Caco-2 (cell line): Measurements from ENCODE around the gene ITGAE. TPM values are rescaled to one million over a fixed set of nuclear protein-coding genes. Genes with fewer than 3 reads are reported as not detected.

Source experiments
- BruUV-seq: library from RNA; stranded (reverse); fragments of 400-500 nt; replicated peaks from 2 replicates; lab custom pipeline; 2021; lab: Mats Ljungman, UMichigan
- CTCF ChIA-PET: fragments of 300-600 bp; sonication (Branson Sonifier 250); formaldehyde crosslinking; loops from one replicate; lab custom pipeline; 2022; ENCODE audit warnings: antibody characterized with exemption; lab: Charles Lee
- POLR2A ChIA-PET: fragments of 300-600 bp; sonication (Branson Sonifier 250); formaldehyde crosslinking; loops from one replicate; lab custom pipeline; 2022; ENCODE audit warnings: antibody characterized with exemption; lab: Charles Lee
- DNase-seq, 2 experiments: peaks; one replicate each; pipeline versions ENCODE4 v3.0.0 to v3.0.0-alpha.2; 2020 to 2022
- H3K27me3 ChIP-seq: replicated peaks from 2 replicates; pipeline ENCODE4 v1.6.0; 2011; ENCODE audit warnings: low read length; ENCODE audit not compliant: control insufficient read depth, insufficient read depth
- H3K36me3 ChIP-seq: 2 replicates; pipeline ENCODE4 v1.5.1; 2011; ENCODE audit warnings: low read length; ENCODE audit not compliant: control insufficient read depth, insufficient read depth
- H3K4me1 ChIP-seq: fragments of 250-450 bp; sonication (Bioruptor Pico); 2 replicates; pipeline ENCODE4 v1.5.1; 2020; ENCODE audit warnings: mild to moderate bottlenecking
- H3K4me3 ChIP-seq: 2 replicates; pipeline ENCODE4 v1.5.1; 2011; ENCODE audit warnings: low read depth, mild to moderate bottlenecking, control low read depth, low read length
- H3K9me3 ChIP-seq: fragments of 250-450 bp; sonication (Bioruptor Pico); 2 replicates; pipeline ENCODE4 v1.5.1; 2020; ENCODE audit warnings: mild to moderate bottlenecking, moderate library complexity
- H3K27ac Mint-ChIP-seq: one replicate; pipeline ENCODE4 v1.8.0; 2022; ENCODE audit warnings: mixed read lengths; ENCODE audit not compliant: unreplicated experiment
- H3K27me3 Mint-ChIP-seq: one replicate; pipeline ENCODE4 v1.8.0; 2022; ENCODE audit warnings: mixed read lengths; ENCODE audit not compliant: insufficient read depth, unreplicated experiment
- H3K36me3 Mint-ChIP-seq: one replicate; pipeline ENCODE4 v1.8.0; 2022; ENCODE audit warnings: mild to moderate bottlenecking, mixed read lengths; ENCODE audit not compliant: insufficient read depth, unreplicated experiment
- H3K4me1 Mint-ChIP-seq: one replicate; pipeline ENCODE4 v1.8.0; 2022; ENCODE audit warnings: low read depth, mixed read lengths; ENCODE audit not compliant: unreplicated experiment
- H3K4me3 Mint-ChIP-seq: one replicate; pipeline ENCODE4 v1.8.0; 2022; ENCODE audit warnings: mild to moderate bottlenecking, moderate library complexity, mixed read lengths; ENCODE audit not compliant: unreplicated experiment
- H3K9me3 Mint-ChIP-seq: one replicate; pipeline ENCODE4 v1.8.0; 2022; ENCODE audit warnings: mixed read lengths; ENCODE audit not compliant: unreplicated experiment
- intact Hi-C: fragments of 100-400 bp; cut with micrococcal nuclease; formaldehyde crosslinking; loops from one replicate; pipeline ENCODE4 v1.10.0; 2022; ENCODE audit not compliant: unreplicated experiment
- total RNA-seq: library from RNA; stranded (reverse); gene quantifications from 2 replicates; pipeline ENCODE4 v1.2.3, GENCODE V29; 2022
- TF ChIP-seq, protein P1 (sequence below), 2 experiments: fragments of 200-600 bp in 1 of 2; IDR thresholded peaks; 1 replicate in 1 of 2; 2 replicates in 1 of 2; pipeline versions ENCODE4 v1.5.1 to v1.8.0; 2011 to 2022; ENCODE audit warnings: antibody characterized with exemption in 1 of 2, control low read depth in 1 of 2, inconsistent platforms in 1 of 2, low read depth in 1 of 2, low read length in 1 of 2, mild to moderate bottlenecking in 1 of 2, moderate library complexity in 1 of 2; ENCODE audit not compliant: insufficient read depth in 1 of 2, severe bottlenecking in 1 of 2, unreplicated experiment in 1 of 2

Gene ITGAE
- total RNA-seq, 1 experiment from 2014 or later: 12.8 TPM

DNA sequence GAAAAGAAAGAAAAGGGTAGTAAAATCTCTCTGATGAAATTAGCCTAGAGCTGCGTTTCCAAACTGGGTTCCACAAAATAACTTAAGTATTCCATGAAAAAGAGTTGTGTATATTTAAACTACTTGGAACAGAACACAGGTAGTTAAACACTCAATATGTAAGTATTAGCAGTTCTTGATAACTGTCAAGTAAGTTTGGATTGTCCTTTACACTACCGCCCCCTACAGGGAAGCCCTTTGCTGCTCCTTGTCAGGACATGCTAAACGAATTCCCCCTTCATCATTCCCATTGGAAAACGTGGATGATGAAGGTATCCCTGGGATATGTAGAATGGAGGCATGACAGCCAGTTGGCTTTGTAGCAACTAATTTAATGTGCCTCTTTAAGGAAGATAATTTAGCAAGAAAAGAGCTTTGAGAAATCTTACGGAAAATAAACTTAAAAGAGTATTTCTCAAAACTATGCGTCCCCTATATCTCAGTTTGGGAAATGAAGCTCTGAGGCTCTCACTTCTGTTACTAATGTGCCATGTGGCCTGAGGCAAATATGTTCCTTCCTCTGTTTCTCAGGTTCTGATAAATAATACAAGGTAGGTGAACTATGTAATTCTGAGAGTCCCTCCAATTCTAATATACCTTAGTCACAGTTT, 26.3 kb upstream of the ITGAE start:
- Histone ChIP-seq H3K4me1 (no peaks in the 10 kb centered on the region), H3K4me3 (no peak overlapping the region), H3K36me3 (no peaks in the 10 kb centered on the region), H3K27me3 (no peaks in the 10 kb centered on the region), H3K9me3 (no peaks in the 10 kb centered on the region)
- peak; percentile 41 to 53 for DNase-seq
- CTCF ChIA-PET: no interaction called here
- intact Hi-C loops: loop anchor here (1.0 kb wide), 1 partner anchor 90 kb away; no protein-coding TSS in a partner anchor
- H3K27me3 Mint-ChIP-seq: no peaks in the 10 kb centered on the region
- POLR2A ChIA-PET: interaction anchor here (0.6 kb wide), 1 partner anchor 17 kb away, joined by 5 read pairs; no protein-coding TSS in a partner anchor
- H3K36me3 Mint-ChIP-seq: peaks cover 44% of the 10 kb centered on the region
- H3K9me3 Mint-ChIP-seq: no peaks in the 10 kb centered on the region
- H3K4me1 Mint-ChIP-seq: no peaks in the 10 kb centered on the region
- no peak overlapping the region for H3K27ac Mint-ChIP-seq
- no TSS peak for BruUV-seq
- no peak overlapping the region for H3K4me3 Mint-ChIP-seq
- TF ChIP-seq, protein P1, sequence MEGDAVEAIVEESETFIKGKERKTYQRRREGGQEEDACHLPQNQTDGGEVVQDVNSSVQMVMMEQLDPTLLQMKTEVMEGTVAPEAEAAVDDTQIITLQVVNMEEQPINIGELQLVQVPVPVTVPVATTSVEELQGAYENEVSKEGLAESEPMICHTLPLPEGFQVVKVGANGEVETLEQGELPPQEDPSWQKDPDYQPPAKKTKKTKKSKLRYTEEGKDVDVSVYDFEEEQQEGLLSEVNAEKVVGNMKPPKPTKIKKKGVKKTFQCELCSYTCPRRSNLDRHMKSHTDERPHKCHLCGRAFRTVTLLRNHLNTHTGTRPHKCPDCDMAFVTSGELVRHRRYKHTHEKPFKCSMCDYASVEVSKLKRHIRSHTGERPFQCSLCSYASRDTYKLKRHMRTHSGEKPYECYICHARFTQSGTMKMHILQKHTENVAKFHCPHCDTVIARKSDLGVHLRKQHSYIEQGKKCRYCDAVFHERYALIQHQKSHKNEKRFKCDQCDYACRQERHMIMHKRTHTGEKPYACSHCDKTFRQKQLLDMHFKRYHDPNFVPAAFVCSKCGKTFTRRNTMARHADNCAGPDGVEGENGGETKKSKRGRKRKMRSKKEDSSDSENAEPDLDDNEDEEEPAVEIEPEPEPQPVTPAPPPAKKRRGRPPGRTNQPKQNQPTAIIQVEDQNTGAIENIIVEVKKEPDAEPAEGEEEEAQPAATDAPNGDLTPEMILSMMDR (IDR thresholded peaks at IDR 0.05; ENCODE audit: insufficient read depth in 1 of 2, low read depth in 1 of 2, low read length in 1 of 2, severe bottlenecking in 1 of 2, unreplicated experiment in 1 of 2): peak; percentile 15 to 40

DNA sequence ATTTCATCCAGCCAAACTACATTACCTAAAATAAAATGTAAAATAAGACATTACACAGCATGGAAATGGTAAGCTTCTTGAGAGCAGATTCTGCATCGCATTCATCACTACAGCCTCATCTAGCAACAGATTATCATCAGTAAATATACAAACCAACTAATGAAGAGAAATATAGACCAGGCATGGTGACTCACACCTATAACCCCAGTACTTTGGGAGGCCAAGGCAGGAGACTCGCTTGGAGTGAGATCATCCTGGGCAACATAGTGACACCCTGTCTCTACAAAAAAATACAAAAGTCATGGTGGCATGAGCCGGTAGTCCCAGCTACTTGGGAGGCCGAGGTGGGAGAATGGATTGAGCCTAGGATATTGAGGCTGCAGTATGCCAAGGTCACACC, 25.2 kb upstream of the ITGAE start:
- TF ChIP-seq, protein P1 (IDR thresholded peaks at IDR 0.05; ENCODE audit: insufficient read depth in 1 of 2, low read depth in 1 of 2, low read length in 1 of 2, severe bottlenecking in 1 of 2, unreplicated experiment in 1 of 2): no peak
- intact Hi-C loops: no loop called here

DNA sequence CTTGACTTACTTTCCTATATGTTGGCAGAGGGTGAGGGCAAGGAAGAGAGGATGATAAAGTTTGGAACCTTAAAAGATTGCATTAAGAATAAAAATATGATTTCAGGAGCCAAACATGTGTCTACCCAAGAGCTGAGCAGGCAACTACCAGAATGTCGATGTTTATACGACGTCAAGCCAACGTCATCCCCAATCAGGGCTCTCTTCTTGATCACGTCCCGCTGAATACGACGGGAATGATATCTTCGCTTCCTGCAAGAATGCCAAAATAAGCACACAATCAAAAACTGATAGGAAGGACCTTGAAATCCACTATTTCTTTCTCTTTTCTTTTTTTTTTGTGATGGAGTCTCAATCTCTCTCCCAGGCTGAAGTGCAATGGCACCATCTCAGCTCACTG, 20.1 kb upstream of the ITGAE start:
- no peaks in the 10 kb centered on the region for H3K9me3 ChIP-seq
- no peaks in the 10 kb centered on the region for H3K4me1 Mint-ChIP-seq
- ChIA-PET CTCF (no interaction called here), POLR2A (no interaction called here)
- no peaks in the 10 kb centered on the region for H3K27me3 Mint-ChIP-seq
- H3K36me3 Mint-ChIP-seq: peaks cover 51% of the 10 kb centered on the region
- no peaks in the 10 kb centered on the region for H3K36me3 ChIP-seq
- H3K27me3 ChIP-seq: no peaks in the 10 kb centered on the region
- TF ChIP-seq, protein P1 (IDR thresholded peaks at IDR 0.05; ENCODE audit: insufficient read depth in 1 of 2, low read depth in 1 of 2, low read length in 1 of 2, severe bottlenecking in 1 of 2, unreplicated experiment in 1 of 2): no peak
- no peaks in the 10 kb centered on the region for H3K9me3 Mint-ChIP-seq
- H3K4me1 ChIP-seq: no peaks in the 10 kb centered on the region
- no TSS peak for BruUV-seq
- H3K27ac Mint-ChIP-seq: no peak overlapping the region
- H3K4me3 ChIP-seq: no peak overlapping the region
- no peak for DNase-seq
- intact Hi-C loops: no loop called here
- no peak overlapping the region for H3K4me3 Mint-ChIP-seq

More for the DNA sequence above, 25.2 kb upstream of the ITGAE start:
- H3K4me1 Mint-ChIP-seq: no peaks in the 10 kb centered on the region
- POLR2A ChIA-PET: no interaction called here
- H3K9me3 Mint-ChIP-seq: no peaks in the 10 kb centered on the region
- DNase-seq: no peak
- no peaks in the 10 kb centered on the region for H3K27me3 Mint-ChIP-seq
- no peak overlapping the region for H3K27ac Mint-ChIP-seq
- Histone ChIP-seq H3K27me3 (no peaks in the 10 kb centered on the region), H3K9me3 (no peaks in the 10 kb centered on the region), H3K4me1 (no peaks in the 10 kb centered on the region), H3K36me3 (no peaks in the 10 kb centered on the region), H3K4me3 (no peak overlapping the region)
- CTCF ChIA-PET: no interaction called here
- no TSS peak for BruUV-seq
- H3K4me3 Mint-ChIP-seq: no peak overlapping the region
- H3K36me3 Mint-ChIP-seq: peaks cover 44% of the 10 kb centered on the region
